HAP-1 (cell line): Measurements from ENCODE around the gene GNG8.

Experiments used
- DNase-seq, 2 experiments: peaks; one replicate each; pipeline ENCODE4 v3.0.0-alpha.2; 2016 to 2020; ENCODE audit warnings: low spot score in 2 of 2
- H3K27me3 ChIP-seq: fragments of 250-450 bp; sonication (Bioruptor Pico); 2 replicates; pipeline ENCODE4 v1.5.1; 2020; ENCODE audit warnings: low read depth, mild to moderate bottlenecking, moderate library complexity
- H3K36me3 ChIP-seq: fragments of 250-450 bp; sonication (Bioruptor Pico); replicated peaks from 2 replicates; pipeline ENCODE4 v1.5.1; 2020; ENCODE audit warnings: mild to moderate bottlenecking
- H3K4me1 ChIP-seq: fragments of 250-450 bp; sonication (Bioruptor Pico); 2 replicates; pipeline ENCODE4 v1.5.1; 2020; ENCODE audit warnings: mild to moderate bottlenecking
- H3K4me3 ChIP-seq: fragments of 250-450 bp; sonication (Bioruptor Pico); 2 replicates; pipeline ENCODE4 v1.5.1; 2020; ENCODE audit warnings: mild to moderate bottlenecking, moderate library complexity
- H3K9me3 ChIP-seq: fragments of 250-450 bp; sonication (Bioruptor Pico); 2 replicates; pipeline ENCODE4 v1.5.1; 2020; ENCODE audit warnings: mild to moderate bottlenecking, moderate library complexity
- in situ Hi-C: fragments of 300-500 bp; cut with MboI; formaldehyde crosslinking; loops from 3 replicates; pipeline ENCODE4 v1.14.3; 2020; ENCODE audit warnings: low sequenced_read_pairs, inconsistent platforms, mixed read lengths

Gene GNG8

GRCh38 chr19:46659151-46660007 is 23.4 kb upstream of the GNG8 start:
- Histone ChIP-seq H3K9me3 (no peaks in the 10 kb centered on the region), H3K4me3 (peak overlapping the region; percentile 44), H3K27me3 (no peaks in the 10 kb centered on the region)

GRCh38 chr19:46656541-46656940 is 20.5 kb upstream of the GNG8 start:
- Histone ChIP-seq H3K4me3 (no peak overlapping the region), H3K9me3 (no peaks in the 10 kb centered on the region), H3K4me1 (peaks cover 12% of the 10 kb centered on the region), H3K27me3 (no peaks in the 10 kb centered on the region), H3K36me3 (no peaks in the 10 kb centered on the region)
- in situ Hi-C loops: no loop called here
- no peak for DNase-seq

More at GRCh38 chr19:46659151-46660007, 23.4 kb upstream of the GNG8 start:
- peaks cover 16% of the 10 kb centered on the region for H3K4me1 ChIP-seq
- no peaks in the 10 kb centered on the region for H3K36me3 ChIP-seq
- peak; percentile 16 to 66 for DNase-seq
- in situ Hi-C loops: loop anchor here (5.0 to 10.0 kb wide), 2 partner anchors 47 to 125 kb away; no protein-coding TSS in a partner anchor

- H3K9me3 ChIP-seq: no peaks in the 10 kb centered on the region
- DNase-seq: no peak
- in situ Hi-C loops: no loop called here
- H3K4me1 ChIP-seq: peaks cover 4% of the 10 kb centered on the region
- H3K27me3 ChIP-seq: no peaks in the 10 kb centered on the region
- H3K36me3 ChIP-seq: no peaks in the 10 kb centered on the region
- H3K4me3 ChIP-seq: no peak overlapping the region
Observed at GRCh38 chr19:46654621-46655152, 18.7 kb upstream of the GNG8 start.

GRCh38 chr19:46650445-46650844 is 14.4 kb upstream of the GNG8 start:
- Histone ChIP-seq H3K4me3 (no peak overlapping the region), H3K9me3 (no peaks in the 10 kb centered on the region; the same call in 1 of the 2 replicates), H3K36me3 (no peaks in the 10 kb centered on the region), H3K4me1 (no peaks in the 10 kb centered on the region), H3K27me3 (no peaks in the 10 kb centered on the region)
- DNase-seq: no peak
- in situ Hi-C loops: no loop called here

GRCh38 chr19:46648961-46649960 is 13.3 kb upstream of the GNG8 start:
- H3K36me3 ChIP-seq: no peaks in the 10 kb centered on the region
- in situ Hi-C loops: no loop called here
- no peak for DNase-seq
- no peaks in the 10 kb centered on the region for H3K27me3 ChIP-seq
- no peaks in the 10 kb centered on the region; the same call in 1 of the 2 replicates for H3K9me3 ChIP-seq
- no peaks in the 10 kb centered on the region for H3K4me1 ChIP-seq
- H3K4me3 ChIP-seq: no peak overlapping the region

GRCh38 chr19:46648060-46648960 is 12.3 kb upstream of the GNG8 start:
- in situ Hi-C loops: no loop called here
- no peaks in the 10 kb centered on the region for H3K27me3 ChIP-seq

GRCh38 chr19:46646402-46646801 is 10.4 kb upstream of the GNG8 start:
- H3K4me3 ChIP-seq: no peak overlapping the region
- in situ Hi-C loops: no loop called here
- H3K36me3 ChIP-seq: no peaks in the 10 kb centered on the region
- H3K4me1 ChIP-seq: no peaks in the 10 kb centered on the region
- DNase-seq: no peak
- H3K27me3 ChIP-seq: no peaks in the 10 kb centered on the region
- H3K9me3 ChIP-seq: no peaks in the 10 kb centered on the region; the same call in 1 of the 2 replicates

More at GRCh38 chr19:46648060-46648960, 12.3 kb upstream of the GNG8 start:
- Histone ChIP-seq H3K4me1 (no peaks in the 10 kb centered on the region), H3K36me3 (no peaks in the 10 kb centered on the region), H3K4me3 (no peak overlapping the region), H3K9me3 (no peaks in the 10 kb centered on the region; the same call in 1 of the 2 replicates)
- DNase-seq: no peak

GRCh38 chr19:46644720-46645119 is 8.7 kb upstream of the GNG8 start:
- Histone ChIP-seq H3K4me3 (no peak overlapping the region), H3K9me3 (no peaks in the 10 kb centered on the region; the same call in 1 of the 2 replicates), H3K36me3 (no peaks in the 10 kb centered on the region), H3K27me3 (no peaks in the 10 kb centered on the region), H3K4me1 (no peaks in the 10 kb centered on the region)
- in situ Hi-C loops: no loop called here
- DNase-seq: no peak

GRCh38 chr19:46640656-46641055 is 4.7 kb upstream of the GNG8 start:
- no peaks in the 10 kb centered on the region for H3K27me3 ChIP-seq
- no peak overlapping the region for H3K4me3 ChIP-seq
- no peaks in the 10 kb centered on the region for H3K4me1 ChIP-seq
- DNase-seq: no peak
- H3K36me3 ChIP-seq: no peaks in the 10 kb centered on the region
- no peaks in the 10 kb centered on the region for H3K9me3 ChIP-seq
- in situ Hi-C loops: no loop called here

GRCh38 chr19:46639358-46640182 is 3.6 kb upstream of the GNG8 start:
- Histone ChIP-seq H3K4me1 (no peaks in the 10 kb centered on the region), H3K9me3 (no peaks in the 10 kb centered on the region), H3K36me3 (no peaks in the 10 kb centered on the region), H3K27me3 (no peaks in the 10 kb centered on the region), H3K4me3 (peak overlapping the region; percentile 48)
- no peak for DNase-seq
- in situ Hi-C loops: no loop called here

GRCh38 chr19:46637224-46637623 is 1.2 kb upstream of the GNG8 start:
- no peak overlapping the region for H3K4me3 ChIP-seq
- peaks cover 5% of the 10 kb centered on the region for H3K4me1 ChIP-seq
- DNase-seq: no peak
- no peaks in the 10 kb centered on the region for H3K27me3 ChIP-seq
- no peaks in the 10 kb centered on the region for H3K9me3 ChIP-seq
- in situ Hi-C loops: no loop called here
- H3K36me3 ChIP-seq: no peaks in the 10 kb centered on the region

GRCh38 chr19:46634656-46635218 is 1.3 kb downstream of the GNG8 start:
- Histone ChIP-seq H3K4me3 (peak overlapping the region; percentile 38), H3K27me3 (no peaks in the 10 kb centered on the region), H3K36me3 (no peaks in the 10 kb centered on the region), H3K4me1 (peaks cover 5% of the 10 kb centered on the region), H3K9me3 (no peaks in the 10 kb centered on the region)
- DNase-seq: no peak
- in situ Hi-C loops: no loop called here
